MM.1S (cell line): Measurements from ENCODE around the gene HOXB5.

ENCODE experiments used
- DNase-seq: peaks from one replicate; pipeline ENCODE4 v3.0.0-alpha.2; 2015
- H2AFZ ChIP-seq: fragments of 300-600 bp; sonication (generic); 2 replicates; pipeline ENCODE4 v1.6.0; 2016; ENCODE audit warnings: antibody characterized with exemption, low read length
- H3F3A ChIP-seq: fragments of 300-600 bp; sonication (generic); 2 replicates; pipeline ENCODE4 v1.6.1; 2016; ENCODE audit warnings: mild to moderate bottlenecking, antibody characterized with exemption, low read length, moderate library complexity, mixed read lengths; ENCODE audit not compliant: insufficient read depth
- H3K27ac ChIP-seq: fragments of 300-600 bp; sonication (generic); 2 replicates; pipeline ENCODE4 v1.5.1; 2016; ENCODE audit warnings: mild to moderate bottlenecking, low read length
- H3K27me3 ChIP-seq: fragments of 300-600 bp; sonication (generic); replicated peaks from 2 replicates; pipeline ENCODE4 v1.6.0; 2016; ENCODE audit warnings: low read length; ENCODE audit not compliant: insufficient read depth
- H3K36me3 ChIP-seq: fragments of 300-600 bp; sonication (generic); replicated peaks from 2 replicates; pipeline ENCODE4 v1.6.1; 2016; ENCODE audit warnings: mild to moderate bottlenecking, low read length, mixed read lengths; ENCODE audit not compliant: insufficient read depth
- H3K4me1 ChIP-seq: fragments of 300-600 bp; sonication (generic); 2 replicates; pipeline ENCODE4 v1.6.1; 2016; ENCODE audit warnings: low read length, mixed read lengths
- H3K4me2 ChIP-seq: fragments of 300-600 bp; sonication (generic); 2 replicates; pipeline ENCODE4 v1.6.0; 2016; ENCODE audit warnings: low read depth, low read length
- H3K4me3 ChIP-seq: fragments of 300-600 bp; sonication (generic); 2 replicates; pipeline ENCODE4 v1.5.1; 2016; ENCODE audit warnings: low read length, mixed read lengths
- H3K79me2 ChIP-seq: fragments of 300-600 bp; sonication (generic); 2 replicates; pipeline ENCODE4 v1.6.1; 2016; ENCODE audit warnings: mixed run types, low read length, mixed read lengths
- H3K9ac ChIP-seq: fragments of 300-600 bp; sonication (generic); 2 replicates; pipeline ENCODE4 v1.6.1; 2016; ENCODE audit warnings: low read length, mixed read lengths
- H3K9me2 ChIP-seq: fragments of 300-600 bp; sonication (generic); replicated peaks from 2 replicates; pipeline ENCODE4 v1.6.1; 2016; ENCODE audit warnings: mild to moderate bottlenecking, low read length, mixed read lengths; ENCODE audit not compliant: insufficient read depth
- H3K9me3 ChIP-seq: fragments of 300-600 bp; sonication (generic); replicated peaks from 2 replicates; pipeline ENCODE4 v1.6.1; 2016; ENCODE audit warnings: mild to moderate bottlenecking, low read length, mixed read lengths; ENCODE audit not compliant: insufficient read depth
- H4K20me1 ChIP-seq: fragments of 300-600 bp; sonication (generic); 2 replicates; pipeline ENCODE4 v1.6.1; 2016; ENCODE audit warnings: mild to moderate bottlenecking, low read length, moderate library complexity, mixed read lengths; ENCODE audit not compliant: insufficient read depth
- CTCF ChIP-seq: fragments of 300-600 bp; sonication (generic); IDR thresholded peaks from 2 replicates; pipeline ENCODE4 v1.5.1; 2016; ENCODE audit warnings: antibody characterized with exemption, low read length, mixed read lengths
- EZH2 ChIP-seq: fragments of 300-600 bp; sonication (generic); optimal IDR thresholded peaks from 2 replicates; pipeline ENCODE3; 2017; ENCODE audit warnings: low read depth, mild to moderate bottlenecking, antibody characterized with exemption, low read length, mixed read lengths
- EZH2phosphoT487 ChIP-seq: fragments of 300-600 bp; sonication (generic); IDR thresholded peaks from 2 replicates; pipeline ENCODE4 v1.6.1; 2018; ENCODE audit warnings: antibody characterized with exemption, low read length

The HOXB5 gene

GRCh38 chr17:48577330-48577945 is 16.1 kb downstream of the HOXB5 start:
- peaks cover 8% of the 10 kb centered on the region for H3K4me1 ChIP-seq
- H3K9me3 ChIP-seq = no peaks in the 10 kb centered on the region
- peaks cover 12% of the 10 kb centered on the region for H3K79me2 ChIP-seq
- H2AFZ ChIP-seq = peak overlapping the region; percentile 21
- no peak overlapping the region for H3K27ac ChIP-seq
- H3F3A ChIP-seq = no peaks in the 10 kb centered on the region
- peak overlapping the region; percentile 79 for H3K4me3 ChIP-seq
- no peaks in the 10 kb centered on the region for H3K9me2 ChIP-seq
- H3K9ac ChIP-seq = peak overlapping the region; percentile 81; the same call in 1 of the 2 replicates
- H4K20me1 ChIP-seq = no peaks in the 10 kb centered on the region
- no peaks in the 10 kb centered on the region for H3K36me3 ChIP-seq
- TF ChIP-seq CTCF (no peak), EZH2 (no peak), EZH2phosphoT487 (no peak)
- H3K4me2 ChIP-seq = peak overlapping the region; percentile 46
- DNase-seq = no peak
- H3K27me3 ChIP-seq = no peaks in the 10 kb centered on the region

- H3K27me3 ChIP-seq = no peaks in the 10 kb centered on the region
- no peak for DNase-seq
- H3K9ac ChIP-seq = no peak overlapping the region
- H3K79me2 ChIP-seq = peaks cover 12% of the 10 kb centered on the region
- no peak for TF ChIP-seq CTCF
- no peak for TF ChIP-seq EZH2
- TF ChIP-seq EZH2phosphoT487 = no peak
- no peaks in the 10 kb centered on the region for H4K20me1 ChIP-seq
- H2AFZ ChIP-seq = no peak overlapping the region
- H3K9me2 ChIP-seq = no peaks in the 10 kb centered on the region
- peaks cover 8% of the 10 kb centered on the region for H3K4me1 ChIP-seq
- H3K27ac ChIP-seq = no peak overlapping the region
- no peaks in the 10 kb centered on the region for H3K9me3 ChIP-seq
- peak overlapping the region; percentile 79 for H3K4me3 ChIP-seq
- H3K4me2 ChIP-seq = peak overlapping the region; percentile 46
- no peaks in the 10 kb centered on the region for H3K36me3 ChIP-seq
- H3F3A ChIP-seq = no peaks in the 10 kb centered on the region
These were observed 16.9 kb downstream of the HOXB5 start for GRCh38 chr17:48576479-48577309.

- no peaks in the 10 kb centered on the region for H3F3A ChIP-seq
- H3K27ac ChIP-seq = no peak overlapping the region
- no peak overlapping the region for H3K4me3 ChIP-seq
- no peaks in the 10 kb centered on the region for H3K9me3 ChIP-seq
- TF ChIP-seq EZH2 (no peak), EZH2phosphoT487 (no peak), CTCF (no peak)
- DNase-seq = peak; percentile 33
- no peaks in the 10 kb centered on the region for H3K36me3 ChIP-seq
- H3K9ac ChIP-seq = no peak overlapping the region
- H3K4me2 ChIP-seq = peak overlapping the region; percentile 19; the same call in 1 of the 2 replicates
- no peak overlapping the region for H2AFZ ChIP-seq
- H3K79me2 ChIP-seq = peaks cover 12% of the 10 kb centered on the region
- H3K9me2 ChIP-seq = no peaks in the 10 kb centered on the region
- no peaks in the 10 kb centered on the region for H4K20me1 ChIP-seq
- no peaks in the 10 kb centered on the region for H3K27me3 ChIP-seq
- peaks cover 8% of the 10 kb centered on the region for H3K4me1 ChIP-seq
These were observed 17.7 kb downstream of the HOXB5 start for GRCh38 chr17:48575673-48576478.
